K562 treated with DMSO at 1 percent for 24 hours (cell line): ENCODE data around the gene ORC5. TPM values are rescaled to one million over a fixed set of nuclear protein-coding genes. Genes with fewer than 3 reads are reported as not detected.

Source experiments
- total RNA-seq: library from RNA; unstranded; fragments of 300-600 nt; gene quantifications from 2 replicates; pipeline ENCODE4 v1.2.3, GENCODE V29; 2022; ENCODE audit warnings: low read depth; ENCODE audit not compliant: insufficient read depth

Gene ORC5
- total RNA-seq = 12.2 and 16.5 TPM in 2 replicates

GRCh38 chr7:104207731-104208420 lies at the start of gene ORC5:
Gene ORC5 (minus strand): TSS chr7:104208013. CDS start chr7:104207904, 109 bp downstream.

Other genes with a start within 250 kb of the ORC5 start
- 2.3 and 3.0 TPM in 2 replicates for gene RELN, start 218.4 kb downstream of the ORC5 start, total RNA-seq
- gene LHFPL3, start 120.6 kb upstream of the ORC5 start, total RNA-seq = not detected in 2 replicates